HL-60 (cell line): ENCODE results near the gene LRBA.

ENCODE experiments used
- POLR2AphosphoS5 ChIP-seq: IDR thresholded peaks from 2 replicates; pipeline ENCODE4 v1.6.1; 2012; ENCODE audit warnings: low read depth
- TF ChIP-seq, protein P1 (sequence below): IDR thresholded peaks from one replicate; pipeline ENCODE4 v1.5.1; 2011; ENCODE audit warnings: low read length, control low read depth, inconsistent platforms; ENCODE audit not compliant: insufficient read depth
- TF ChIP-seq, protein P2 (sequence below): IDR thresholded peaks from 2 replicates; pipeline ENCODE4 v1.6.1; 2012; ENCODE audit warnings: low read depth; ENCODE audit not compliant: insufficient replicate concordance

GRCh38 chr4:150244600-150244999 lies 770.5 kb downstream of the LRBA start:
- TF ChIP-seq, protein P1, sequence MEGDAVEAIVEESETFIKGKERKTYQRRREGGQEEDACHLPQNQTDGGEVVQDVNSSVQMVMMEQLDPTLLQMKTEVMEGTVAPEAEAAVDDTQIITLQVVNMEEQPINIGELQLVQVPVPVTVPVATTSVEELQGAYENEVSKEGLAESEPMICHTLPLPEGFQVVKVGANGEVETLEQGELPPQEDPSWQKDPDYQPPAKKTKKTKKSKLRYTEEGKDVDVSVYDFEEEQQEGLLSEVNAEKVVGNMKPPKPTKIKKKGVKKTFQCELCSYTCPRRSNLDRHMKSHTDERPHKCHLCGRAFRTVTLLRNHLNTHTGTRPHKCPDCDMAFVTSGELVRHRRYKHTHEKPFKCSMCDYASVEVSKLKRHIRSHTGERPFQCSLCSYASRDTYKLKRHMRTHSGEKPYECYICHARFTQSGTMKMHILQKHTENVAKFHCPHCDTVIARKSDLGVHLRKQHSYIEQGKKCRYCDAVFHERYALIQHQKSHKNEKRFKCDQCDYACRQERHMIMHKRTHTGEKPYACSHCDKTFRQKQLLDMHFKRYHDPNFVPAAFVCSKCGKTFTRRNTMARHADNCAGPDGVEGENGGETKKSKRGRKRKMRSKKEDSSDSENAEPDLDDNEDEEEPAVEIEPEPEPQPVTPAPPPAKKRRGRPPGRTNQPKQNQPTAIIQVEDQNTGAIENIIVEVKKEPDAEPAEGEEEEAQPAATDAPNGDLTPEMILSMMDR, result no peak
- TF ChIP-seq POLR2AphosphoS5, result no peak
- TF ChIP-seq, protein P2, sequence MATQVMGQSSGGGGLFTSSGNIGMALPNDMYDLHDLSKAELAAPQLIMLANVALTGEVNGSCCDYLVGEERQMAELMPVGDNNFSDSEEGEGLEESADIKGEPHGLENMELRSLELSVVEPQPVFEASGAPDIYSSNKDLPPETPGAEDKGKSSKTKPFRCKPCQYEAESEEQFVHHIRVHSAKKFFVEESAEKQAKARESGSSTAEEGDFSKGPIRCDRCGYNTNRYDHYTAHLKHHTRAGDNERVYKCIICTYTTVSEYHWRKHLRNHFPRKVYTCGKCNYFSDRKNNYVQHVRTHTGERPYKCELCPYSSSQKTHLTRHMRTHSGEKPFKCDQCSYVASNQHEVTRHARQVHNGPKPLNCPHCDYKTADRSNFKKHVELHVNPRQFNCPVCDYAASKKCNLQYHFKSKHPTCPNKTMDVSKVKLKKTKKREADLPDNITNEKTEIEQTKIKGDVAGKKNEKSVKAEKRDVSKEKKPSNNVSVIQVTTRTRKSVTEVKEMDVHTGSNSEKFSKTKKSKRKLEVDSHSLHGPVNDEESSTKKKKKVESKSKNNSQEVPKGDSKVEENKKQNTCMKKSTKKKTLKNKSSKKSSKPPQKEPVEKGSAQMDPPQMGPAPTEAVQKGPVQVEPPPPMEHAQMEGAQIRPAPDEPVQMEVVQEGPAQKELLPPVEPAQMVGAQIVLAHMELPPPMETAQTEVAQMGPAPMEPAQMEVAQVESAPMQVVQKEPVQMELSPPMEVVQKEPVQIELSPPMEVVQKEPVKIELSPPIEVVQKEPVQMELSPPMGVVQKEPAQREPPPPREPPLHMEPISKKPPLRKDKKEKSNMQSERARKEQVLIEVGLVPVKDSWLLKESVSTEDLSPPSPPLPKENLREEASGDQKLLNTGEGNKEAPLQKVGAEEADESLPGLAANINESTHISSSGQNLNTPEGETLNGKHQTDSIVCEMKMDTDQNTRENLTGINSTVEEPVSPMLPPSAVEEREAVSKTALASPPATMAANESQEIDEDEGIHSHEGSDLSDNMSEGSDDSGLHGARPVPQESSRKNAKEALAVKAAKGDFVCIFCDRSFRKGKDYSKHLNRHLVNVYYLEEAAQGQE, result no peak
